Liver (tissue), 9 donors: Measurements from ENCODE around the gene HAO2. TPM values are rescaled to one million over a fixed set of nuclear protein-coding genes. Genes with fewer than 3 reads are reported as not detected.

Experiments
- DNase-seq: peaks from one replicate; pipeline ENCODE4 v3.0.0-alpha.2; 2017; ENCODE audit warnings: low spot score
- H3K27ac ChIP-seq, 2 donors: one replicate each; pipeline ENCODE4 v1.7.0; 2013; ENCODE audit warnings: inconsistent platforms in 2 of 2, low read length in 2 of 2, control low read depth in 1 of 2, low read depth in 1 of 2, mild to moderate bottlenecking in 1 of 2
- H3K27me3 ChIP-seq, 4 donors: one replicate each; pipeline versions ENCODE4 v1.6.1 to v1.7.0; 2013; ENCODE audit warnings: low read length in 3 of 4, inconsistent platforms in 1 of 4, mild to moderate bottlenecking in 1 of 4, moderate library complexity in 1 of 4; ENCODE audit not compliant: control insufficient read depth in 4 of 4, insufficient read depth in 4 of 4
- H3K36me3 ChIP-seq, 4 donors: one replicate each; pipeline versions ENCODE4 v1.6.1 to v1.7.0; 2013; ENCODE audit warnings: low read length in 3 of 4, mild to moderate bottlenecking in 3 of 4, low read depth in 1 of 4, moderate library complexity in 1 of 4; ENCODE audit not compliant: control insufficient read depth in 4 of 4, insufficient read depth in 3 of 4
- H3K4me1 ChIP-seq, 4 donors: one replicate each; pipeline versions ENCODE4 v1.6.1 to v1.7.0; 2013; ENCODE audit warnings: low read length in 3 of 4, mild to moderate bottlenecking in 3 of 4, moderate library complexity in 1 of 4; ENCODE audit not compliant: control insufficient read depth in 4 of 4, insufficient read depth in 4 of 4
- H3K4me3 ChIP-seq, 3 donors: one replicate each; pipeline versions ENCODE4 v1.6.1 to v1.7.0; 2013; ENCODE audit warnings: low read length in 3 of 3, control low read depth in 1 of 3, low read depth in 1 of 3, mild to moderate bottlenecking in 1 of 3
- H3K9ac ChIP-seq, 2 donors: one replicate each; pipeline ENCODE4 v1.7.0; 2013; ENCODE audit warnings: low read length in 2 of 2, mild to moderate bottlenecking in 2 of 2, moderate library complexity in 2 of 2, control low read depth in 1 of 2, low read depth in 1 of 2
- H3K9me3 ChIP-seq, 4 donors: one replicate each; pipeline versions ENCODE4 v1.6.1 to v1.7.0; 2013; ENCODE audit warnings: low read length in 3 of 4; ENCODE audit not compliant: control insufficient read depth in 4 of 4
- CTCF ChIP-seq: fragments of 150-350 bp; IDR thresholded peaks from 2 replicates; pipeline ENCODE4 v1.5.1; 2017; ENCODE audit warnings: improper control_type of control experiment, low read depth, low read length; ENCODE audit not compliant: missing input control
- EGR1 ChIP-seq, 2 donors: IDR thresholded peaks; 2 replicates each; pipeline ENCODE4 v1.6.1; 2016 to 2018; ENCODE audit warnings: antibody characterized with exemption in 2 of 2, low read depth in 2 of 2
- FOXA2 ChIP-seq: IDR thresholded peaks from 2 replicates; pipeline ENCODE4 v1.6.1; 2016; ENCODE audit warnings: antibody characterized with exemption
- GABPA ChIP-seq, 2 donors: IDR thresholded peaks in 1 of 2; conservative IDR thresholded peaks in 1 of 2; 2 replicates each; pipeline ENCODE4 v1.6.1; 2016; ENCODE audit warnings: antibody characterized with exemption in 2 of 2, mild to moderate bottlenecking in 1 of 2, moderate library complexity in 1 of 2
- HNF4A ChIP-seq, 2 donors: conservative IDR thresholded peaks; 2 replicates each; pipeline ENCODE4 v1.6.1; 2016; ENCODE audit warnings: antibody characterized with exemption in 2 of 2, mild to moderate bottlenecking in 2 of 2
- HNF4G ChIP-seq: IDR thresholded peaks from 2 replicates; pipeline ENCODE4 v1.6.1; 2016; ENCODE audit warnings: antibody characterized with exemption
- MAX ChIP-seq: IDR thresholded peaks from 2 replicates; pipeline ENCODE4 v1.6.1; 2016; ENCODE audit warnings: antibody characterized with exemption
- NR2F2 ChIP-seq: IDR thresholded peaks from 2 replicates; pipeline ENCODE4 v1.6.1; 2016; ENCODE audit warnings: antibody characterized with exemption
- RAD21 ChIP-seq, 2 donors: IDR thresholded peaks; 2 replicates each; pipeline ENCODE4 v1.6.1; 2016; ENCODE audit warnings: antibody characterized with exemption in 2 of 2, mild to moderate bottlenecking in 2 of 2
- REST ChIP-seq: IDR thresholded peaks from 2 replicates; pipeline ENCODE4 v1.6.1; 2016; ENCODE audit warnings: antibody characterized with exemption, mild to moderate bottlenecking
- RXRA ChIP-seq, 2 donors: IDR thresholded peaks; 2 replicates each; pipeline ENCODE4 v1.6.1; 2017 to 2018; ENCODE audit warnings: antibody characterized with exemption in 2 of 2, mild to moderate bottlenecking in 1 of 2
- SP1 ChIP-seq: IDR thresholded peaks from 2 replicates; pipeline ENCODE4 v1.6.1; 2018; ENCODE audit warnings: antibody characterized with exemption, mild to moderate bottlenecking
- TAF1 ChIP-seq: conservative IDR thresholded peaks from 2 replicates; pipeline ENCODE4 v1.6.1; 2016; ENCODE audit warnings: antibody characterized with exemption, mild to moderate bottlenecking
- ZBTB33 ChIP-seq: IDR thresholded peaks from 2 replicates; pipeline ENCODE4 v1.6.1; 2016; ENCODE audit warnings: antibody characterized with exemption
- WGBS: extraction: QIAGEN DNeasy Blood & Tissue Kit; methylation state at CpG from one replicate; pipeline ENCODE4 v1.1.7; 2013; 5-methylcytosine and 5-hydroxymethylcytosine counted together
- polyA plus RNA-seq, 2 donors: library from polyadenylated mRNA; stranded (reverse) in 1 of 2; unstranded in 1 of 2; fragments of 200-250 nt in 1 of 2; fragments of >200 nt in 1 of 2; fragmentation: Nextera tagmentation in 1 of 2; extraction: Ambion mirVana in 1 of 2; gene quantifications; one replicate each; pipeline versions ENCODE4 v1.2.1 to v1.2.3, GENCODE V29; 2013 to 2015
- total RNA-seq, 2 donors: library from RNA; depleted of rRNA; stranded (reverse); fragments of >200 nt; gene quantifications; one replicate each; pipeline ENCODE4 v1.2.3, GENCODE V29; 2014
- donor health status: healthy.
- donor health status: healthy.
- donor health status: healthy.
- donor health status: healthy.
- donor health status: healthy.

The HAO2 gene
- total and polyA plus RNA-seq, 4 donors: 8.2 to 377 (median 150) TPM

GRCh38 chr1:119320100-119320499 lies 48.5 kb upstream of the HAO2 start:
- no peak for TF ChIP-seq REST
- no peak for TF ChIP-seq SP1
- no peak for TF ChIP-seq ZBTB33
- TF ChIP-seq RXRA (IDR thresholded peaks at IDR 0.05): no peak
- TF ChIP-seq HNF4G: no peak
- TF ChIP-seq EGR1 (IDR thresholded peaks at IDR 0.05; ENCODE audit: low read depth in 2 of 2): no peak
- TF ChIP-seq FOXA2: no peak
- no peak for TF ChIP-seq CTCF
- peaks cover 2 to 37% (median 17%) of the 10 kb centered on the region in 4 donors for H3K4me1 ChIP-seq
- no peaks in the 10 kb centered on the region for H3K27me3 ChIP-seq
- no peak for DNase-seq
- peaks cover 0 to 2% (median 0%) of the 10 kb centered on the region in 4 donors for H3K36me3 ChIP-seq
- H3K9ac ChIP-seq: no peak overlapping the region
- no peak overlapping the region for H3K4me3 ChIP-seq
- H3K9me3 ChIP-seq: no peaks in the 10 kb centered on the region
- no peak overlapping the region for H3K27ac ChIP-seq

- H3K9ac ChIP-seq: no peak overlapping the region
- H3K27me3 ChIP-seq: no peaks in the 10 kb centered on the region
- no peak for DNase-seq
- H3K36me3 ChIP-seq: peaks cover 0 to 2% (median 0%) of the 10 kb centered on the region in 4 donors
- no peaks in the 10 kb centered on the region for H3K9me3 ChIP-seq
- H3K4me1 ChIP-seq: peaks cover 3 to 49% (median 24%) of the 10 kb centered on the region in 4 donors
- 90% methylated on average over 5 of the region's 5 CpGs for WGBS
- H3K4me3 ChIP-seq: no peak overlapping the region
- H3K27ac ChIP-seq: no peak overlapping the region
- TF ChIP-seq GABPA (IDR thresholded peaks at IDR 0.05 in 1 of 2, conservative IDR thresholded peaks at IDR 0.05 in 1 of 2) (no peak), SP1 (no peak), TAF1 (no peak), MAX (no peak), REST (no peak), FOXA2 (no peak), ZBTB33 (no peak), HNF4A (conservative IDR thresholded peaks at IDR 0.05) (no peak), RAD21 (IDR thresholded peaks at IDR 0.05) (no peak), NR2F2 (no peak), CTCF (no peak)
These were observed 46.7 kb upstream of the HAO2 start for GRCh38 chr1:119321666-119322419.
